Daoy (cell line): ENCODE results near the gene MYPN. TPM values are rescaled to one million over a fixed set of nuclear protein-coding genes. Genes with fewer than 3 reads are reported as not detected.
"Not testable (repeated sequence)": the region's sequence is repeated elsewhere in the genome, so short reads cannot be mapped to it uniquely, and the experiment has no call there.

Experiments used
- DNase-seq: peaks from one replicate; pipeline ENCODE4 v3.0.0-alpha.2; 2015; ENCODE audit warnings: low read depth
- total RNA-seq: library from RNA; depleted of rRNA; stranded (reverse); fragments of >200 nt; shearing (Covaris generic); gene quantifications from 2 replicates; pipeline ENCODE4 v1.2.3, GENCODE V29; 2014; rRNA removed

The MYPN gene, protein sequence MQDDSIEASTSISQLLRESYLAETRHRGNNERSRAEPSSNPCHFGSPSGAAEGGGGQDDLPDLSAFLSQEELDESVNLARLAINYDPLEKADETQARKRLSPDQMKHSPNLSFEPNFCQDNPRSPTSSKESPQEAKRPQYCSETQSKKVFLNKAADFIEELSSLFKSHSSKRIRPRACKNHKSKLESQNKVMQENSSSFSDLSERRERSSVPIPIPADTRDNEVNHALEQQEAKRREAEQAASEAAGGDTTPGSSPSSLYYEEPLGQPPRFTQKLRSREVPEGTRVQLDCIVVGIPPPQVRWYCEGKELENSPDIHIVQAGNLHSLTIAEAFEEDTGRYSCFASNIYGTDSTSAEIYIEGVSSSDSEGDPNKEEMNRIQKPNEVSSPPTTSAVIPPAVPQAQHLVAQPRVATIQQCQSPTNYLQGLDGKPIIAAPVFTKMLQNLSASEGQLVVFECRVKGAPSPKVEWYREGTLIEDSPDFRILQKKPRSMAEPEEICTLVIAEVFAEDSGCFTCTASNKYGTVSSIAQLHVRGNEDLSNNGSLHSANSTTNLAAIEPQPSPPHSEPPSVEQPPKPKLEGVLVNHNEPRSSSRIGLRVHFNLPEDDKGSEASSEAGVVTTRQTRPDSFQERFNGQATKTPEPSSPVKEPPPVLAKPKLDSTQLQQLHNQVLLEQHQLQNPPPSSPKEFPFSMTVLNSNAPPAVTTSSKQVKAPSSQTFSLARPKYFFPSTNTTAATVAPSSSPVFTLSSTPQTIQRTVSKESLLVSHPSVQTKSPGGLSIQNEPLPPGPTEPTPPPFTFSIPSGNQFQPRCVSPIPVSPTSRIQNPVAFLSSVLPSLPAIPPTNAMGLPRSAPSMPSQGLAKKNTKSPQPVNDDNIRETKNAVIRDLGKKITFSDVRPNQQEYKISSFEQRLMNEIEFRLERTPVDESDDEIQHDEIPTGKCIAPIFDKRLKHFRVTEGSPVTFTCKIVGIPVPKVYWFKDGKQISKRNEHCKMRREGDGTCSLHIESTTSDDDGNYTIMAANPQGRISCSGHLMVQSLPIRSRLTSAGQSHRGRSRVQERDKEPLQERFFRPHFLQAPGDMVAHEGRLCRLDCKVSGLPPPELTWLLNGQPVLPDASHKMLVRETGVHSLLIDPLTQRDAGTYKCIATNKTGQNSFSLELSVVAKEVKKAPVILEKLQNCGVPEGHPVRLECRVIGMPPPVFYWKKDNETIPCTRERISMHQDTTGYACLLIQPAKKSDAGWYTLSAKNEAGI (N-terminal part only)
- total RNA-seq = 1.8 and 2.9 TPM in 2 replicates

DNA sequence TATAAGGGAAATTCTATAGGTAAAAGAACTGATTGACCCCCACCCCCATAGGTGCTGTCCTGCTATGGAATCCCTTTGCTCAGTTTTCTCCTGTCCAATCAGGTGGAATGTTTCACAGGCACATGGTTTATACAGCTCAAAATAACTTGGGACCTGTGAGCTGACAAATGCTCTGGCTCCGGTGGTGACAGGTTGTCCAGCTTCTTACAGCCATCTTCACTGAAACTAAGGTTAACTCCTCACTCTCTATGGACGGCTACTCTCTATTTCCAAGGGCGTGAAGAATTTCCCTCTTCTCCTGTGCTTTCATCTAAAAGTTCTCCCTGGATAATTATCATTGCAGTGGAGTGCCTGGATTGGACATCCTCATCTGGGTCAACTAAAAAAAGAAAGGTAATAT, at the start of gene MYPN:
Gene MYPN, plus strand, starts transcription at position 158 of the 400 bp plus-strand sequence. CDS start 11,951 bp downstream, outside the sequence.
- no peak for DNase-seq

DNA sequence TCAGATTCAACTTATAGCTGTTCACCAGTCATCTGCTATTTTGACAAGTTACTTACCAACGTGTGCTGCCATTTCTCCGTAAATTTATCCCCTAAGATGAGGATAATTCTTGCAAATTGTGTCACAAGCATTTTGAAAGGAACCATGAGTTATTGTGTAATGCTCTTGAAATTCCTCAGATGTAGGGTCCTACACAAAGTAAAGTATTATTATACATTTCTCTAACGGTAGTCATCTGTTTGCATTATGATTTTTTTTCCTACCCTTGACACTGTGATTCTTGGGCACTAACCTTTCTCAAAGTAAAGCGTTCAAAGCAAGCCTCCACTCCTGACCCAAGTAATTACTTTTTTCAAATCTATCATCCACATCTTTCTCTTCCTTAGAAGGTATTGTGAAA, 42.3 kb upstream of the MYPN start:
- no peak for DNase-seq

DNA sequence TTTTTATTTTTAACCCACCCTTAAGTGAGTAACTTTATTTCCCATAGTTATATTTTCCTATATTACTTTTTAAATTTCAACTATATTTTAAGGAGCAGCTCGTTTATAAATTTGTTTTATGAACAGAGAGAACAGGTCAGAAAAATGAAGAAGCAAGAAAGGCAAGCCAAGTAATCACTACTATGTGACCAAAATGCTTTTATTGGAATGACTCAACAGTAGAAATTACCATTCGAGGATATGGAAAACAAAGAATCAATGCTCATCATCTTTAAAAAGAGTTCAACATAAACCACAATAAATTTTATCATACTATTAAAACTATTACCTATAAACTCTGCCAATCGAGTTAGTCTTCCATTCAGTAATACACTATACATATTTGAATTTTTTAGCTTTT, 41.8 kb upstream of the MYPN start:
- DNase-seq = no peak

DNA sequence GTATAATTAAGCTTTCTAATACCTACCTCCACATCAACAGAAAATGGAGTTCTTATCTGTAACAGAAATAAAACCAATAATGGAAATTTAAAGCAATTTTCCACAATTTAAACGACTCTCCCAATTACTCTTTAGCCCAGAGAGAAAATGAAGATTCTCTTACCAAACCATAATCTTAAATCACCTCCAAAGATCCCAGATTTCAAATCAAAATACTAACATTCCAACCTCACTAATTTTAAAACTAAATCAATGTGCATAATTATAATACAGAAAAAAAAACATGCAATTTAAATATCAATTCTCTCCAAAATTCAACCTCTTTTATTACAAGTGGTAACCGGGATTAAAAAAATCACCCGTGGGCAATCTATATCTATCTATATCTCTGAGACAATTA, 35.7 kb upstream of the MYPN start:
- DNase-seq = no peak

DNA sequence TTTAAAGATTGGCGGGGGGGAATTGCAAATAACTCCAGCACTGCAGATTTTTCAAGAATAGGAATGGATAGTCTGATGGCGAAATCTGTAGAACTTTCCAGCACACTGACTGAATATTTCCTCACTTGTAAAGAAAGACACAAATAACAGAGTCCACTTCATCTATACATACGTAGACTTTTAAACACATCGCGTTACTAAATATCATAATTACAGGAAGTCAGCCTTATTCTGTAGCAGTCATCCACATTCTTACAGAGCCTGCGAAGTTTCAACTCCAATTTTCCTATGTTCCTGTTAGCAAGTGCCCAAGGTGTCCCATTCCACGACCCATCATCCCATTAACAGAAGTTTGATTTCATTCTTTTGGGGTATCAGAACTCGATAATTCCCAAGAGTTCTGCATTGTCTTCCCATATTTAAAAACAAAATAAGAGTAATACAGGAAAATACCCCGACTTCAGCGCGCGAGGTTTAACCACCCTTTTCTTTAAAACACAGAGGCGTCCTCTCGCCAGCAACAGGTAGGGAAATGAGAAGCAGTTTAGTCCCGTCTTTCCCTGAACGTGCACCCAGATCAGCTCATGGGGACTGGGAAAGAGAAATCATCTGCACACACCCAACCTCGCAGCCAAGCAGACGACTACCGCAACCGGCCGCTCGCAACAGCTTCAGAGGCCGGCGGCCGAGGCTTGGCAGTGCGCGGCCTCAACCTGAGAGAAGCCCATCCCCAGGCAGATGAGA, 35.1 kb upstream of the MYPN start:
- no peak for DNase-seq

DNA sequence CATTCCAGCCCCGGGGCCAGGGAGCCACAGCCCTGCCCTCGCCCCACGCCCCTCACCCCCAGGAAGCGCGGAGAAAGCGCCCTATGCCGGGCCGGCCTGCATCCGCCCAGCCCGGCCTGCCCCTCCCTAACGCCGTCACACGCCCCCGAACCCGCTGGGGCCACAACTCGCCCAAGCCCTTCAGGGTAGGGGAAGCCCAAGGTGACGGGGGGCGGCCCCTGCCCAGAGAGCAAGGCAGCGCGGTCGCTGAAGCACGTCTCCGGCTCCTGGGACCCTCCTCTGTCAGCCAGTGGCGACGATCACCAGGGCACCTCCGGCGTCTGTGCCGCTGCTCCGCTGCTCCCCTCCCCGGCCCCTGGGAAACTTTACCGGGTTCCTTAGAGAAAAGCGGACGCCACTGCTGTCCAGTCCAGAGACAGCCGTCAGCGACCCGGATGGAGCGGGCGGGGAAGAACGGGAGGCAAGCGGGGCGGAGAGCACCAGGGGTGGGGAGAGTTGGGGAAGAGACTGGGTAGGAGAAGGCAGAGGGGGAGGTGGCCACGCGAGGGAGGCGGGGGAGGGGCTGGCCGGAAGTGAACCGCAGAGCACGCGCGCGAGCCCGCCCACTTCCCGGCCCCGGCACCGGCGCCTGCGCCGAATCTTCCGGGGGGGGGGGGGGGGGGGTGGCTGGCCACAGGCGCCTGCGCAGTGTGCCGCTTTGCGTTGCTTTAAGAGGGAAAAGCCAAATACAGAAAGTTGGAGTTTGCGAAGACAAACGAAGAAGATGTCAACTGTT, 34.3 kb upstream of the MYPN start, which contains the start of gene HERC4:
Gene HERC4, minus strand, starts transcription at position 509 of the 775 bp plus-strand sequence. CDS start 2,175 bp downstream, outside the sequence.
- peak; percentile 93 for DNase-seq

DNA sequence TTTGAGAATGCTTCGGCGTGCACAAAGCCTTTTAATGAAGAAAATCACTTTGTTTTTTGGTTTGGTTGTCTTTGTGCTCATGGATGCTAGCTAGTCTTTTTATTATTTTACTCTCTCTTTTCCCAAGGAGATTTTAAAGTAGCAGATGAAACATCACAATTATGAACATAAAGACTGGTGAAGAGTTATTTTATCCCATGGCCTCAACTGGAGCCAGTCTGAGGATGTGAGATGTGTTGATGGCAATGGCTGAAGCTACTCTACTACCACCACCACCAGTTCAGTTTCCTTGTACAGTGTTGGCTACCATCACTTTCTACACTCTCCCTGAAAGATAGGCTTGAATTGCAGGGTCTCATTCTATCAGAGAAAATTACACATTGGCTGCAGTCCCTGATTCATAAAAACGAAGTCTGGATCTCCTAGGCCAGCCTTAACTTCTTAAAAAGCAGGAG, 33.7 kb upstream of the MYPN start:
- DNase-seq = no peak

DNA sequence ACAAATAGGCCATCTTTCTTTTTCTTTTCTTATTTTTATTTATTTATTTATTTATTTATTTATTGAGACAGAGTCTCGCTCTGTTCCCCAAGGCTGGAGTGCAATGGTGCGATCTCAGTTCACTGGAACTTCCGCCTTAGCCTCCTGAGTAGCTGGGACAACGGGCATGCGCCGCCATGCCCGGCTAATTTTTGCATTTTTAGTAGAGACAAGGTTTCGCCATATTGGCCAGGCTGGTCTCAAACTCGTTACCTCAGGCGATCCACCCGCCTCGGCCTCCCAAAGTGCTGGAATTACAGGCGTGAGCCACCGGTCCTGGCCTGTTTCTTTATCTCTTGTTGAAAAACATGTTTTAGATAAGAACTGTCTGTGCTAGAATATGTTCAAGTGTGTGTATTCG, 33.2 kb upstream of the MYPN start:
- not testable (repeated sequence) for DNase-seq

DNA sequence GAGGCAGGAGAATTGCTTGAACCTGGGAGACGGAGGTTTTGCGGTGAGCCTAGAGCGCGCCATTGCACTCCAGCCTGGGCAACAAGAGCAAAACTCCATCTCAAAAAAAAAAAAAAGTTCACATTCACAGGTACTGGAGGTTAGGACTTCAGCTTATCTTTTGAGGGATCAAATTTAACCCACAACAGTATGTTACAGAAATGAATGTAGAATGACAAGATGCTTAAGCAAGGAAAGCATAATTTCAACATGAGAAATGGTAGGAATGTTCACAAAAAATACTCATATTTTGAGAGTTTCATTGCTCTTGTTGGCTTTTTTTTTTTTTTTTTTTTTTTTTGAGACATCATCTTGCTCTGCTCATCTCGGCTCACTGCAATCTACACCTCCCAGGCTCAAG, 32.3 kb upstream of the MYPN start:
- no peak for DNase-seq

DNA sequence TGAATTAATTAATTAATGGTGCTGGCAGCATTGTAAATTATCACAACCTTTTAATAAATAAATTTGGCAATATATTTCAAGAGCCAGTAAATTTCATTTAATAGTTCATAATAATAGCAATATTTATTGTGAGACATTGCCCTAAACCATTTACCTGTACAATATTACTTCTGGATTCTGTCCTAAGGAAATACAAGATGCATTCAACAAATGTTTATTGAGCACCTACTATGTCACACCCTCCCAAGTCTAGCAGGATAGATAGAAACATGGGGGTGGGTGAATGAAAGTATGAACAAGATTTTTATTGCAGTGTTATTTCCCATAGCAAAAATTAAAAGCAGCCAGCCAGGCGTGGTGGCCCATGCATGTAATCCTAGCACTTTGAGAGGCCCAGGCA, 29.9 kb upstream of the MYPN start:
- no peak for DNase-seq

DNA sequence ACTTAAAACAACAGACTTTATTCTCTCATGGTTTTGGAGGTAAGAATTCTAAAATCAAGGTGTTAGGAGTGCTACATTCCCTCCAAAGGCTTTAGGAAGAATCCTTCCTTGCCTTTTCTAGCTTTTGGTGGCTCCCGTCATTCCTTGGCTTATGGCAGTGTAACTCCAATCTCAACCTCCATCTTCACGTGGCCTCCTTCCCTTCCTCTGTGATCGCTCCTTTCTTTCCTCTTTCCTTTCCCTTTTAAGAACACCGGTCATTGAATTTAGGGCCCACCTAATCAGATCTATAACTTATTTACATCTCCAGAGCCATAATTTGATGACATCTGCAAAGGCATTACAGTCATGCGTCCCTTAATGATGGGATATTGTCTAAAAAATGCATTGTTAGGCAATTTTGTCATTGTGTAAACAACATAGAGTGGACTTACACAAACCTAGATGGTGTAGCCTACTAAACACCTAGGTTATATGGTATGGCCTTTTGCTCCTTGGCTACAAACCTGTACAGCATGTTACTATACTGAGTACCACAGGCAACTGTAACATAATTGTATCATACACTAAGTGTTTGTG, 28.3 kb upstream of the MYPN start:
- DNase-seq = no peak

DNA sequence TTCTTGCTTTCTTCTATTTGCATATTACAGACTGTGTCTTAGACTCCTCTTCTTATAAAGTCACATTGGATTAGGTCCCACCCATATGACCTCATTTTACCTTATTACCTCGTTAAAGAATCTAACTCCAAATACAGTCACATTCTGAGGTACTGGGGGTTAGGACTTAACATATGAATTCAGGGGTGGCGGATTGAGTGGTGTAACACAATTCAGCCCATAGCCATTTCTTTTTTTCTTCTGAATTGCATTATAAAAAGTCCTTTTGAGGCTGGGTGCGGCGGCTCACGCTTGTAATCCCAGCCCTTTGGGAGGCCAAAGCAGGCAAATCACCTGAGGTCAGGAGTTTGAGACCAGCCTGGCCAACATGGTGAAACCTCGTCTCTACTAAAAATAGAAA, 27.4 kb upstream of the MYPN start:
- no peak for DNase-seq

DNA sequence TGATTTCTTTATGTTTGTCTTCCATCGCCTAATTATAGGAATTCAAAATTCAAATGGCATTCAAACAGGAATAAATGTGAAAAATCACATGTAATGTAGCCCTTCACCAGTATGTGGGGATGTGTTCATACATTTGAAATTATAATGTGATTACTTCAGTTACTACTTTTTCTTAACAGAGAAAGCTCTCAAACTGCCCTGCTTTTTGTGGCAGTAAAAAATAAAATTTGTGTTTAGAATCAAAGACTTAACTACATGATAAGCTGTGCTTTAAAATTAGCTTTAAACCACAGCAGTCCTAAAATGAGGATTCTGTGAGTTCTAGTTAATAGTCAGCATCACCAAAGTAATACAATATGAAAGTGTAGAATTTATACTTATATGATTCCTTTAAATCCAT, 26.4 kb upstream of the MYPN start:
- DNase-seq = peak; percentile 19

DNA sequence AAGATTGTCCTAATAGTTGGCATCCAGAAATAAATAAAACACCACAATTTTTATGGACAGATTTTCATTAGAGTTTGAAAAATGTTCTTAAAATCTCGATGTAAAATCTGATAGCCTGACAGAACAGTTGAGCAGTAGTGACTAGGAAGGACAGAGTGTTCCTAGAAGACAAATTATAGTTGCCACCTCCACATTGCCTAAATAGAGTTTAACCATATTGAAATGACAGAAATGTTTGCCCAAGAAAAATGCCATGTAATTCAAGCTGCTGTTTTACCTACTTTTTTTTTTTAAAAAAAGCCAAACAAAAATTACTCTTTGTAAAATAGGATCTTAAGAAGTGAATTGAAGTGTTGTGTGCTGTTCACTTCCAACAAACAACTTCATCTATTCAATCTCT, 25.3 kb upstream of the MYPN start:
- DNase-seq = no peak

DNA sequence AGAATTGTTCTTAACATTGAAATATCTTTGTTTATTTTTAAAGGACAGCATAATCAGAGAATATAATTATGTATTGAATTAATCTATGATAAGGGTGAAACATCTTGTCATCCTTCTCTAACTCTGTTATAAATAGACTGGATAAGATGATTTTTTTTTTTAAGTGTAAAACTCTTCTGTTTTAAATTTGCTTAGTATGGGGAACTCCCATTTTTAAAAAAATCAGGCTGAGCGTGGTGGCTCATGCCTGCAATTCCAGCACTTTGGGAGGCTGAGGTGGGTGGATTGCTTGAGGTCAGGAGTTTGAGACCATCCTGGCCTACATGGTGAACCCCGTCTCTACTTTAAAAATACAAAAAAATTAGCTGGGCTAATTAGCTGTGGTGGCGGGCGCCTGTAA, 24.8 kb upstream of the MYPN start:
- DNase-seq = no peak

DNA sequence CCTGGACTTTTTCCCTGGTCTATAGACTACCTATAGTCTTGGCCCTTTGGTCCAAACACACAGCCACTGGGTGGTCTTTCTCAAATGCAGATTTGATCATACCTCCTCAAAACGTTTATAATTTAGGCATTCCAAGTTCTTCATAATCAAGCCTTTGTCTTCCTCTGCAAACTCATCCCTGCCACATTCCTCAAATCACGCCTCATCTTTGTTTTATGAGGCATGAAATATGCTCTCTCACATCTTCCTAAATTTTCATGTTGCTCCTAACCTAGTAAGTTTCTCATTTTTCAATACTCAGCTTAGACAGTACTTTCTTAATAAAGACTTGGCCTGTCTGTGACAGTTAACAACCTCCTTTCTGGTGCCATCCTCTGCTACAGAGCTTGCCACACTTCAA, 23.3 kb upstream of the MYPN start:
- no peak for DNase-seq

DNA sequence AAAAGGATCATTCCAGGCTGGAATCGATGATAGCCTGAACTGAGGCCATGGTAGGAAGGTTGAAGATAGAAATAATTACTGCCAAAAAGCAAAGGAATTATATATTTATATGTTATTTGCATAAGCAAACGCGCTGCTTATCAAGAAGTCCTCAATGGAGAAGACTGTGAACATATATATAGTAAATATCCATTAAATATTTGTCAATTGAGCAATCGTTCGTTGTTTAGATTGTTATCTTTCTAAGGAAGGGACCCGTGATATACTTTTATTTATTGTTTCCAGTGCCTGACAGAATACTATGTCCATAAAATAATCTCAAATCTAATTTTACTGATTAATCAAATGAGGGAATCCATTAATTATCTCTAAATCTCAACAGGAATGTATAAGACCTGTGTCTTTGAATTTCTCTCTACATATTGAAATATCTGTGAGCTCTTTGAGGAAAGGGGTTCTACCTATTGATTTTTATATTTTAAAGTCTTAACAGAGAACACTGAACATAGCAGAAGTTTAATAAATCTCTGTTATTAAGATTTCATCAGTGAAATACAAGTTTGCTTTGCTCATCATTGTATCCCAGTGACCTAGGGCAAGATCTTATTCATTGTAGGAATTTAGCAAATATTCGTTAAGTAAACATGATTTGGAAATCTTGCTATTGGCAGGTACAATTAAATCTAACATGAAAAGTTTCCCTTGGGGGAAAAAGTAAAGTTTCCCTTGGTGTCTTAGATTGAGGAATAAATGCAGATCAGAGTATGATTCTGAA, 22.2 kb upstream of the MYPN start:
- no peak for DNase-seq

DNA sequence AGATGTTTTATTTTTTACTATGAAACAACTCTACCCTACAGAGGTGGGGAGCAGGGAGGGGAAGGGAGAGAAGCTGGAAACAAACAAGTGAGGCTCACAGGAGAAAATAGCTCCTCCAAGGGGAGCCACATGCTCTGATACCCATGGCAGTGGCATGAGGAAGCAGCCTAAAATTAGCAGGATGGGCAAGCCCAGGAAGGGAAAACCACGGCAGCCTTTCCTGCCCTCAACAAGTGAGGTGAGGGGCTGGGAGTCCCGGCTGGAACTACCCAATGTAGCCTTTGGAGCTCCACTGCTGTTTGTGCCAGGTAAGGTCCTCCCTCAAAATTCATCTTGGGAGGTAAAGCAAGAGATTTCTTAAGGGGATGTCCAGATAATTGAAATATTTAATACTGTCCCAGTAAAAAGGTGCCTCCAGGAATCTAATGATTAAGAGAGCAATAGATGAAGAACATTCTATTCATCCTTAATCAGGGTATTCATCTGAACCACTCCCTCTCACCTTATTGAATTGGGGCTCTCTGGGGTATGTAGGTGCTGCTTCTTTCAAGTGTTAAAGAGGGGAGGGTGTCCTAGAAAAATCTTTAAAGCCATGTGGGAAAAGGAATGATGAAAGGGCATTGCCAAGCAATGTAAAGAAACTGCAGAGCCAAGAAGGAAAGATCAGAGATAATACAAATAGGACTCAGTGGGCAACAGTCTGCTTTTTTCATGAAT, 21.4 kb upstream of the MYPN start:
- peak; percentile 9 for DNase-seq
